Tibial nerve (tissue), 3 donors: Measurements from ENCODE around the gene TBCD.

ENCODE experiments used
- CTCF ChIP-seq, 5 experiments: fragments of 200-600 bp in 3 of 5; fragments of 450-650 bp in 2 of 5; sonication (generic) in 3 of 5; IDR thresholded peaks; one replicate each; pipeline ENCODE4 v1.5.1; 2016 to 2019; ENCODE audit warnings: antibody characterized with exemption in 5 of 5, mild to moderate bottlenecking in 3 of 5, moderate library complexity in 2 of 5
- POLR2A ChIP-seq, 2 donors: fragments of 450-650 bp; IDR thresholded peaks; one replicate each; pipeline ENCODE4 v1.6.1; 2017; ENCODE audit warnings: antibody characterized with exemption in 2 of 2, mild to moderate bottlenecking in 2 of 2, moderate library complexity in 2 of 2

GRCh38 chr17:82901356-82901755 is 149.5 kb downstream of the TBCD start:
- TF ChIP-seq CTCF (IDR thresholded peaks at IDR 0.05): no peak
- TF ChIP-seq POLR2A (IDR thresholded peaks at IDR 0.05): no peak
